ENCODE results near the gene COG5.

Gene COG5

DNA sequence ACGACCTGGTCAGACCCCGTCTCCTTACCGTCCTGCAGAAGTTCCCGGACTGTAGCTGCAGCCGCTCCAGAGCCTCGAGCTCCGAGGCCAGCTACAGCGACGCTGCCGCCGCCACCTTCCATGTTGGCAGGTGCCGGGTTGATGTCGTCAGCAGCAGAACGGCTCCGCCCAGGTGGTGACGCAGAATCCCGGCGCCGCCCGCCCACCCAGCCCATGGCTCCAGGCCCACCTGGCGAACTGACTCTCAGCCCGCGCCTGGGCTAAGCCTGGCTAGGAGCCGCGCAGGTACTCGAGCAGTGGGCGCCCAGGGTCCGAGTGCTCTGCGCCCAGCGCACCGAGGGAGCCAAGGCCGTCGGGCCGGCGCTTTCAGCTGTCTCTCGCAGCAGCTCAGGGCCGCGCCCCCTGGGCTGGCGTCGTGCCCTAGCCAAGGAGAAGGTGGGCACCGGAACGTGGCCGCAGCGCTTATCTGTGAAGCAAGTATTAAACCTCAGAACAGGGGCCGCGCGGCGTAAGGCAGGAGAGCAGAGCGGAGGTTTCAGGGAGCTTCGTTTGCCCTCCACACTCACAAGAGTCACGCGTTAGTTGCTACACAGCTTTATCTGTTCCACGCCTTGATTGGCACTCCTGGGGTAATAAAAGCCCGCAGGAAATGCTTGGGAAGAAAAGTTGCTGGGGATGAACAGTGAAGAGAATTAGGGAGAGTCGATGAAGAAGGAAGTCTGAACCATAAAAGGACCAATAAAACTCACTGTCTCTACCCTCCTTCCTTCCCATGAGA is at the start of gene COG5, which contains the start of gene DUS4L:
Gene COG5, minus strand, starts transcription at position 146 of the 778 bp plus-strand sequence. Its CDS starts 24 bp downstream, at position 122.
Gene DUS4L, plus strand, starts transcription at position 197 of the 778 bp plus-strand sequence. CDS start 3,100 bp downstream, outside the sequence.
- peak; percentile 91 for DNase-seq

DNA sequence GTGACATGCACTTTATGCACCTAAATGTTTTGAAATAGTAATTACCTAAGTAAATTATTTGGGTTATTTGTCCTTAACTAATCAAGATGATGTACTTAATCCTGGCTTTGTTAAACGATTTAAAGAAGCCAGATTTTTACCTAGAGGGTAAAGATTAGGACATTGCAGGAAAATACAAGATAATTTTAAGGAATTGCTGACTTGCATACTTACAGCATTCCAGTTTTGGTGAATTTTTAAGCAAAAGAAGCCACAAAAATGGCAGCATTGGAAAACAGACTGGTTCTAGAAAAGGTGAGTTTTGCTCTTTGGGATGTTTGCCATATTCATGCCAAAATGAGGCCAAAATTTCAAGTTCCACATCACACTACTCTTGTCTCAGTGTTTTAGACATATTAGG is 49.7 kb upstream of the COG5 start:
- DNase-seq = no peak

DNA sequence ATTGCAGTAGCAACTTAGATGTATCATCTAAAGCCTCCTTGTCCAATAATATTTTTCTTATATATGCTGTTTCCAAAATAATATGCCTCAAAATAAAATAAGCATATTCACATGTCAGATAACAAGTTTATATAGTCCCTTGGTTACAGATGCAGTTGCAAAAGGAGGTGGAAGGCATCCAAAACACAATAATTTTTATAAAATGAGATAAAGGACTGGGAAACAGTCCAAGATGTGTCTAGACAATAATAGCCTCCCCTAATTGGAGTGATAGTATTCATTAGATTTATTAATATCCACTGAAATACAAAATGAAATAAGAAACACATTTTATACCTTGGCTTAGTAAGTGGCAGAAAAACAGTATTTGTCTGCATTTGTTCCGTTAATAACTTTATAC is 46.6 kb upstream of the COG5 start:
- no peak for DNase-seq

DNA sequence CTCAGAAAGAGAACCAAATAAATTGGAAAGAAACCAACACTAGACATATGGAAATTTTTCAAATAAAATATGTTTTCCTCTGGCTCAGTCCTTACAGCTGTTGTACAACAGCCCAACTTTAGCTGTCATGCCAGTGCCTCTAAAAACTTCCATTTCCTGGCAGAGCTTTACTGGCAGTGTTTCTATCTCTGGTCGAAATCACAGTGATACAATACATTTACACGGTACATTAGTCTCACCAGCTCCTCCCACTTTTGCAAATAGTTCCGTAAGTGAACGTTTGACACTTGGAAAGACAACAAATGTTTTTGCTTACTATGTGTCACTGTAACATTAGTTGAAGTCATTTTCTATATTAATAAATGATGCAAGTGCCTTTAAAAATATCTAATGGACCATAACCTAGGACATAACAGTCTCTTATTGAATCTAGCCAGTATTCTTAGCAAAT is 46.1 kb upstream of the COG5 start:
- no peak for DNase-seq

DNA sequence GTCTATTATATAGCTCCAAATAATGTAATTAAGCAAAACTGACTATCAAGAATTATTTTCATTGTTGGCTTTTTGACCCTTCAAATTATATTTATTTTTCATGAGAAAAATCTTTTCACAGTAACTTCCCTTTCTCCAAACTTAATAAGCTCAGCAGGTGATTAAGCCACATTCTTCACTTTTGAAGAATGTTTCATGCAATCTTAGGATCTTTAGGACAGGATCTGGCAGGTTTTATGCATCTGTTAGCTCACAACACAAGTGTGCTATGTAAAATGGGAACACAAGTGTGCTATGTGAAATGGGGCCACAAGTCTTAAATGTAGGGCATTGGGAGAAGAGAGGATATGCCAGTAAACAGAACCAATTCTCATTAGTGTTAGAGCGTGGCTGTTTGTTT is 42.6 kb upstream of the COG5 start:
- DNase-seq = no peak

DNA sequence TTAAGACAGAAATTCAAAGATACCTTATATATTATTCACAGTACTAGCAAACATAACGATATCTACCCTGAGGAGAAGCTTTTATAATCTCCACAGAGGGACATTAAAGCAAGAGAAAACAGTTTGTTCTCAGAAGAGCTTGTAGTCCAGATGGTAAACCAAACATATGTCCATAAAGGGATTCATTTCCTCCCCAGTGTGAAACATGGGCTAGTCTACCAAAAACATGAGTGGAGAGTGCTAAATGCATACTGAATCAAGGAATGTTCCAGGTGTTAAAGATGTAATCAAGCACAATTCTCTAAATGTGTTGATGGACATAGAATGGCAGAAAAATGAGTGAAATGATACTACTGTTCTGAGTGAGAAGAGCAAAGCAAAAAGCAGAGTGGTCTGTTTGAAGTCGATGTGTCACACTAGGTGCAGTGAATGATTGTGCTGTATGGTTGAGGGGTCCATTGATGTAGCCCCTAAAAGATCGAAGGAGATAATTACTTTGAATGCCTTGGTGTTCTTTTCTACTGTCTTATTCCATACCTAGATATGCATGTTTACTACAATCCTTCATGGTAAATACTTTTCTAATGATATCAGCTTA is 41.6 kb upstream of the COG5 start:
- no peak for DNase-seq

DNA sequence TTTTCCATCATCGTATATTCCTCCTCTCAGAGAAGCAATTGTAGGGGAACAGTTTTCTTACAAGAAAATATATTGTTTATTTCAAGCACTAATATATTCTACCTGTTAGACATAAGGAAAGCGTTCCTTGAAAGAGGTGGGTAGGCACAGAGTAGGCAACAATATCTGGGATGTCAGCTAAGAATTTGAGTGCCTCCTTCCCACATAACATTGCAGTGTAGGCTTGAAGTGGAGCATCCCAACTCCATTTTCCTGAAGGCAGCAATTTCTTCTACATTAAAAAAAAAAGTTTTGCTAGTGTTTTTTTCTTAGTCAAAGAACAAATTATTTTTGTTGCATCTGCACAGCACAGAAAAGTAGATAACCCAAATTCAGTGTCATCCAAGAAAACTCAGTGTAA is 37.1 kb upstream of the COG5 start:
- DNase-seq = no peak

DNA sequence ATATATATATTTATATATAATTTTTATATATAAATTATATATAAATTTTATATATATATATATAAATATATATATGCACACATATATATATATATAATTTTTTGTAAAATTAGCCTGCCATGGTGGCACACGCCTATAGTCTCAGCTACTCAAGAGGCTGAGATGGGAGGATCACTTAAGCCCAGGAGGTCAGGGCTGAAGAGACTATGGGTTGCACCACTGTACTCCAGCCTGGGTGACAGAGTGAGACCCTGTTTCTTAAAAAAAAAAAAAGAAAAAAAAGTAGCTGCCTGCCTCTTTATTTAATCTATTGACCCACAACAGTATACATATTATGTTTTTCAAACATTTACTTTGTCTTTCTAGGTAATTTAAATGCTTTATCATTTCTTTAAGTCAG is 35.5 kb upstream of the COG5 start:
- no peak for DNase-seq

DNA sequence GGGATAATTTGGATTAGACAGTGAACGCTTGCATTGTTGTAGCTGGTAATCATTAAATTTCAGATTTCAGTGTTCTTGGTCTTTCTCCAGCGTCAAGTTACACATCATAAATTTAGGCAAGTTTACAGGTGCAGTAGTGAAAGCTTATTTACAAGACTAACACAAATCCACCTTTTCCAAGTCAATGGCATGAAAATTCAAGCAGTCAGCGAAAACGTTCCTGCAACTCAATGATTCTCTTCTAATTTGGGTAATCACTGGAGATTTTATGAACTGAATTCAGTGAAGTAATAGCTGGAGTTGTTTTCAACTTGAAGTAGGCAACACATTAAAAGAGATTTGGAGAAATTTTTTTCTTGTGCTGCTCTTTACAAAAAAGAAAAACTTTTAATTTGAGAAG is 34.2 kb upstream of the COG5 start:
- DNase-seq = no peak

DNA sequence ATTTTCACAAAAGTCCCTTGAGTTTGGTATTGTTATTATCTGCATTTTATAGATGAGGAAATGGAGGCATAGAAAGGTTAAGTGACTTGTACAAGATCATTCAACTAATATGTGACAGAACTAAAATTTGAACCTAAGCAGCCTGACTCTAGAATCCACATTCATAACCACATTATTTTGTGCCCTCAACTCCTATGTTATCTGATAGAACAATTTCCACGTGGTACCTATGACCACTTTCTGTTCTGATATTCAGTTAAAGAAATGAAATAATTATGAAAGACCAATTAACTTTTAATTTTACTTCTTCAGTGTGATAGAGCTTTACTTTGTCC is 33.8 kb upstream of the COG5 start:
- DNase-seq = no peak

DNA sequence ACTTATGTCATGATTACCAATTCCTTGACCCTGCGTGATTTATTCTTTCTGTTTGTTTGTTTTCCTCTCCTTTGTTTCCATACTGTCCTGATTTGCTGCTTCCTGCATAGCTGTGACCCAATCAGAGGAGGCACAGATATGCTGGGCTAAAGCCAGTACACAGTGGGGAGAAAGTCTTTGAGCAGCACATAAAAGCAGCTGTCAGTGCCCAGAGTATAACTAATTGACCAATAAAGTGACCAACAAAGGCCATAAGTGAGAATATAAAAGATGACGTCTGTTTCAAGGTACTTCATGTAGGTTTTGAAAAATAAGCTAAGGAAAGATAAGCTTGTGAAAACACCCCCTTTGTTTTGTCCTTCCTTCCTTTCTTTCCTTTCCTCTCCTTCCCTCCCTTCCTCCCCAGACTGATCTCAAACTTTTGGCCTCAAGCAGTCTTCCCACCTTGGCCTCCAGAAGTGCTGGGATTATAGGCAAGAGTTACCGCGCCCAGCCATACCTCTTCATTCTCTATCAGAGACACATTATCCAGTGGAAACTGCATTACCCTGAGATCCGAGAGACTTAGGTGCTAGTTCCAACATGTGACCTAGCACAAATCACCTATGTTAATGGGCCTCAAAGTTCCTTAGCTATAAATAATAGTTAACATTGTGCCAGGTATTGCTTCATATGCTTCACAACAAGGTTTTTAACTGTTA is 33.3 kb upstream of the COG5 start:
- no peak for DNase-seq

DNA sequence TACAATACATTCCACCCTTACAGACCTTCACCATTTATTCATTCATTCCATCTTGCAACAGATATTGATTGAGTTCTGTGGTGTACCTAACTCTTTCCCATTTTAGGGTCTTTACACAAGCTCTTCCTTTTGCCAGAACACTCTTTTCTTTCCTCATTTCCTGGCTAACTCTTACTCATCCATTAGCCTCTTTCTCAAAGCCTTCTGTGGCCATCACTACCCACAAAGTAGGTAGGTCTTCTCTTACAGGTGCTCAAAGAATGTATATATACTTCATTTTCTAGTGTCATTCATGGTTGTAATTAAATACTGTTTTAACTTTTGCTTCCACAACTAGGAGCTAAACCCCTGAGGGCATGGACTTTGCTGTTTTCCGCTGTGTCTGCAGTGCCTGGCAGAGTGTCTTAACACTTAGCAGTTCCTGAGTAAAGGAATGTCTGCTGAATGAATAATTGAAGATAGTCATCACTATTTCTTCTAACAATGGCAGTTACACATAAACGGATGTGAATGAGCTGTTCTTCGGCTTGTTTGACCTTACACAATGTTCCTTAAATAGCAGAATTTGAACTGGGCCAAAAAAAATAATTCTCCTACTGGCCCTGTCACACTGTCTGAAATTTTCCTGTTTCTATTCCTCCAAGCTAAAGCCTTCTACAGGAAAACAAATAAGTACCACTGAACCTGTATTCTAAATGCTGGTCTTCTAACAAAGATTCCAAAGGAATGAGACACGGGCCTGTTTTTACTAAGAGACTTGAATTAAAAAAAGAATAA is 31.4 kb upstream of the COG5 start:
- DNase-seq = no peak

DNA sequence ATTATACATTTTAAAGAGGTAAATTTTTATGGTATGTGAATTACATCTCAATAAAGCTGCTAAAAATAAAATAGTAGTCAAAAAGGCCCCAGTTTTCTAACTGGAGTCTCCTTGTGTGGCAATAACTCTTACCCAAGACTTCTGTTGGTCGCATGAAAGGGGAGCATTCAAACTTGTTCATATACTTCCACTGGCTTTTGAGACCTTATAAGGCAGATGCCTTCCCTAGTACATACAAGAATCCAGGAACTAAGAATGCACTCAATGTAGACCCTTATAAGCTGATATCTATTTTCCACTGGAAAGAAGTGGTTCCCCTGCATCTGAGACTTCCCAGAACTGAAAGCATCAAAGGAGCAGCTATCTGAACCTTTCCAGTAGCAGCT is 29.3 kb upstream of the COG5 start:
- DNase-seq = no peak

DNA sequence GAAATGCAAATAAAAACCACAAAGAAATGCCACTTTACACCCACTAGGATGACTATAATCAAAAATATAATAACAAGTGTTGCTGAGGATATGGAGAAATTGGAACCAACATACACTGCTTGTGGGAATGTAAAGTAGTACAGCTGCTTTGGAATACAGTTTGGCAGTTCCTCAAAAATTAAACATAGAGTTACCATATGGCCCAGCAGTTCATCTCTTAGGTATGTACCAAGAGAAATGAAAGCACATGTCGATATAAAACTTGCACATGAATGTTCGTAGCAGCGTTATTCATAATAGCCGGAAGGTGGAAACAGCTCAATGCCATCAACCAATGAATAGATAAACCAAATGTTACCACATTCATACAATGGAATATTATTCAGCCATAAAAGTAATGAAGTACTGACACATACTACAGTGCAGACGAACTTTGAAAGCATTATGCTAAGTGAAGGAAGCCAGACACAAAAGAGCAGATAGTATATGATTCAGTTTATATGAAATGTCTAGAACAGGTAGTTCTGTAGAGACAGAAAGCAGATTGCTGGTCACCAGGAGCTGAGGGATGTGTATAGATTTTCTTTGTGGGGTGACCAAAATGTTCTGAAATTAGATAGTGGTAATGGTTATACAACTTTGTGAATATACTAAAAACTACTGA is 28.8 kb upstream of the COG5 start:
- DNase-seq = no peak

DNA sequence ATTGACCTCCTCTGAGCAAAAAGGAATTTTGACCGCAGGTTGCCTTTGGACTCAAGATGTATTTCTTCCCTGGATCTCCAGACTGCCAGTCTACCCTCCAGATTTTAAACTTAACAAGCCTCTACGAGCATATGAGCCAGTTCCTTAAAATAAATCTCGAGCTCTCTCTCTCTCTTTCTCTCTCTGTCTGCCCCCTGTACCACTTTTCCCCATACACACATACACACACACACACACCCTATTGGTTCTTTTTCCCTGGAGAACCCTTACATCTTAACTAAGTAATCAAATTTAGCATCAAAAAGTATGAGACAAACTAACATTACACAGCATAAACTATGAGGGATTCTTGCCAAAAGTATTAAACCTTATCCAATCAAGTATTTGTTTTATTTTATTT is 27.7 kb upstream of the COG5 start:
- DNase-seq = no peak

DNA sequence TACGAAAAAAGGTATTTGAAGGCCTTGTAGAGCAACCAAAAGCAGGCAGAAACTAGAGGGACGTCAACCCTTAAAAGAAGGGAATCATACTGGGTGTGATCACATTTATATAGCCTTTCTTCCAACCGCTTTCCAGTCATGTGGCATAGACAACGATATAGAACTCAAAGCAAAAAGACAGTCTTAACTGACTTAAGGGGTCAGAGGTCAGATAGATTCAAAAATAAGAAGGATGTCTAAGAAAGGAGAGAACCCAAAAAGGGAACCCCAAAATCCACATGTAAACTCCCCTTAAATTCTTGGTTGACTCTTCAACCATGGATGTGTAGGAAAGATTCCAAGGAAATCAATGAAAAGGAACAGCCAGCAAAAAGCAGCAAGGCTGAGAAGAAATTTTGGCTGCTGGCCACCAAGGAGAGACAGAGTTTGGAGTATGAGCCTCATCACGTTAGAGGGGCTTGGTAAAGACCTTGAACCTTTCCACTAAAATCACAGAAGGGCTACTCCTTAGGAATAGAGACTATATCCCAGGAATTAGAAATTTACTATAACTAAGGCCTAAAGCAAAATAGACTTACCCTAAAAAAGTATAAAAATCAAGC is 24.9 kb upstream of the COG5 start:
- DNase-seq = no peak

DNA sequence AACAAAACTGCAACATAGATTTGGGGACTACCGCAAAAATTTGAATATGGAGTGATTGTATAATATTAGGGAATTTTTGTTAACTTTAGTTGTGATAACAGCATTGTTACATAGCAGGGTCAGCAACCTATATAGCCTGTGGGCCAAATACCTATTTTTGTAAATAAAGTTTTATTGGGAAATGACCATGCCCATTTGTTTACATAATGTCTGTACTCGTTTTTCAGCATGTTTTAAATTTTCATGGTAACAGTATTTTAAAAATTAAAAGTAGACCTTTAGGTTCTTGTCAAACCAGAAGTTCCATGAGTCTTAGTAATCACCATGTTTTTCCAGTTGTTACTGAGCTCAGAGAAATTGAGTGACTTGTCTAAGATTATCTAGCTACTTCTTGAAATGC is 21.0 kb upstream of the COG5 start:
- DNase-seq = no peak

DNA sequence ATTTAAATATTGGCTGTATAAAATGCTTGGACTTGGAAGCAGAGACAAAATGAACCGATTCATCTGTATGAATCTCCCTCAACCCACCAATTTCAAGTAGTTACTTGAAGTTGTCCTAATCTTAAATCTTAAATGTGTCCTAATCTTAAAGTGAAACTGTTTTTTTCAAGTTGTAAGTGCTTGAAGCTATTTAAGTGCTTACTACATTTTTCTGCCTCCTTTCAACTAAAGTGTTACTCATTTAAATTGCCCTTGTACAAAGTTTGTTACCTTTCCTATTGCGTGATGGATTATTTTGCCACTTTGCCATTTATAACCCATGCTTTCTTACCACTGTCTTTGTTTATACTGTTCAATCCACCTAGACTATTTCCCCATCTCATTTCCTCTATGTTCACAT is 19.2 kb upstream of the COG5 start:
- no peak for DNase-seq

DNA sequence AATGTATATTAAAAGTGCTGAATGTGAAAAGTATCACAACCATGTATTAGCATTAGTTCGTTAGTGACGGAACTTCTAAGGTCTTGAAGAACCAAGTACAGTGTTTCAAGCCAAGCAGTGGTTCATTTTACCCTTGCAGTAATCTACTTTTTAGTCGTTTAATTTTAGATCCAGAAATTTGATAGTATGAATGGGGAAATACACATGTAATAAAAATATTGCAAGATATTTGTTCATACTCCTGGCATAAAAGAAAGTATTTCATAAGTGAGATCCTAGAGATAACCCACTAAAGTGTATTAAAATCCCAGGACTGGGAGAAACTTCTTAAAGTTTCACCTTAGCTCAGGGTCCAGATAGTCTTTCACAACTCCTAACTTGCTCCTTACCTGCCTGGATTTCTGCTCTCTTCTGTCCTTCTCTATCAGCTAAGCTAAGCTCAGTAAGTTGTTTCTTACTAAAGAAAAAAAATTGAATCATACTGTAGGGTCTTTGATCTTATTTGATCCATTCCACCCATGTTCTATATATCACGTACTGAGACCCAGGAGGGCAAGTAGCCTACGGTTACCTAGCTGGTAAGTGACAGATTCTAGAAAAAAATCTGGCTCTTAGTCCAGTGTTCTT is 17.8 kb upstream of the COG5 start:
- DNase-seq = no peak

DNA sequence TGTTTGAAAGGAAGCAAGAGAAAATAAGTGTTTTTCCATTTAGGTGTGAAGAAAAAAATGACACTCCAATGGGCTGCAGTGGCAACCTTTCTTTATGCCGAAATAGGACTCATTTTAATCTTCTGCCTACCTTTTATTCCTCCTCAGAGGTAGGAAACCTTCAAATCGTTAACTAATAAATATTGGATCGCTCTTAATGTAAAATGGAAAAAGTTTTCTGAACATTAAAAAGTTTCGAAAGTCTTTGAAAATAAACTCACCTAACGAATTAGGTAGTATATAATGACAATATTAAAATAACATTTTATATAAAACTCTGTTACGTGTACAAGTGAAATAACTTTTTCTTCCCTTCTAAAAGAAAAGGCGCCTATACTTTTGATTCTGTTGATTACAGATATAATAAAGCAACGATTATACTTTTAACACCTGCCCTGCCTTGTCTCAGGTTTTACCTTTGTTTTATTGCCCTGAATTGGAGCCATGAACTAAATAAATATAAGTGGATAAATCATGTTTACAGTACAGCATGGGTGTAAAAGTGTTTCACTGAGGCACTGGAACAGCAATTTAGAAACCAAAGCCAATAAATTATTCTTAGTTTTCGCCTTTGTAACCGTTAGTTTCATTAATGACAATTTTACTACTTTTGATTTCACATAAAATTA is 17.1 kb upstream of the COG5 start:
- DNase-seq = no peak
